ENCODE measurements around the gene CALHM4.

GRCh38 chr6:116557893-116558292 is 4.3 kb downstream of the CALHM4 start:
- TF ChIP-seq CTCF (conservative IDR thresholded peaks at IDR 0.05; ENCODE audit: low read depth, low read length) = no peak
- no peak for TF ChIP-seq EZH2 (IDR thresholded peaks at IDR 0.05; ENCODE audit: borderline replicate concordance, low read depth, low read length, poor library complexity, severe bottlenecking)
